Measurements from ENCODE around the gene TAS2R60.
"Not testable (repeated sequence)": the region's sequence is repeated elsewhere in the genome, so short reads cannot be mapped to it uniquely, and the experiment has no call there.

TAS2R60 gene

GRCh38 chr7:143462045-143462444 is 18.8 kb downstream of the TAS2R60 start:
- no peak for TF ChIP-seq CTCF (IDR thresholded peaks at IDR 0.05; ENCODE audit: low read length, missing control alignments)
- DNase-seq (ENCODE audit: low read depth), result no peak
- H3K4me3 ChIP-seq (replicated peaks; ENCODE audit: low read depth, low read length), result no peak overlapping the region

GRCh38 chr7:143463556-143463955 is 20.3 kb downstream of the TAS2R60 start:
- DNase-seq (ENCODE audit: low read depth), result no peak
- no peak for TF ChIP-seq CTCF (IDR thresholded peaks at IDR 0.05; ENCODE audit: low read length, missing control alignments)
- no peak overlapping the region for H3K4me3 ChIP-seq (replicated peaks; ENCODE audit: low read depth, low read length)

GRCh38 chr7:143463957-143464356 is 20.7 kb downstream of the TAS2R60 start:
- no peak overlapping the region for H3K4me3 ChIP-seq (replicated peaks; ENCODE audit: low read depth, low read length)
- no peak for TF ChIP-seq CTCF (IDR thresholded peaks at IDR 0.05; ENCODE audit: low read length, missing control alignments)
- DNase-seq (ENCODE audit: low read depth), result no peak

- no peak for DNase-seq (ENCODE audit: low read depth)
- no peak for TF ChIP-seq CTCF (IDR thresholded peaks at IDR 0.05; ENCODE audit: low read length, missing control alignments)
- H3K4me3 ChIP-seq (replicated peaks; ENCODE audit: low read depth, low read length), result no peak overlapping the region
Observed at GRCh38 chr7:143467724-143468123, 24.5 kb downstream of the TAS2R60 start.

GRCh38 chr7:143472071-143472689 is 28.9 kb downstream of the TAS2R60 start:
- not testable (repeated sequence) for DNase-seq (ENCODE audit: low read depth)

GRCh38 chr7:143477501-143478150 is 34.4 kb downstream of the TAS2R60 start, which contains the start of gene TAS2R41:
TSS of gene TAS2R41 (plus strand) at chr7:143477873. CDS start at chr7:143477873, 0 bp downstream.
- no peak for DNase-seq (ENCODE audit: low read depth)
- no peak within 1 kb of the TSS for H3K4me3 ChIP-seq (replicated peaks; ENCODE audit: low read depth, low read length)
- TF ChIP-seq CTCF (IDR thresholded peaks at IDR 0.05; ENCODE audit: low read length, missing control alignments), result no peak

More at GRCh38 chr7:143472071-143472689, 28.9 kb downstream of the TAS2R60 start:
- H3K4me3 ChIP-seq (replicated peaks; ENCODE audit: low read depth, low read length), result not testable (repeated sequence)

- no peak for DNase-seq (ENCODE audit: low read depth)
Observed at GRCh38 chr7:143479055-143479766, 36.0 kb downstream of the TAS2R60 start.

More at GRCh38 chr7:143479055-143479766, 36.0 kb downstream of the TAS2R60 start:
- no peak for TF ChIP-seq CTCF (IDR thresholded peaks at IDR 0.05; ENCODE audit: low read length, missing control alignments)
- H3K4me3 ChIP-seq (replicated peaks; ENCODE audit: low read depth, low read length), result no peak overlapping the region

Measured in fibroblast of pulmonary artery (primary cell).